ENCODE measurements around the gene RAB40C. TPM values are rescaled to one million over a fixed set of nuclear protein-coding genes. Genes with fewer than 3 reads are reported as not detected.

RAB40C gene
- total and polyA plus RNA-seq, 10 of the 15 experiments (the other 5 are each of a cell fraction or from before 2014, with no cell fraction given): 0.06 to 12.8 (median 4.6) TPM

GRCh38 chr16:634051-634670, 44.3 kb downstream of the RAB40C start:
- Histone ChIP-seq H3K27ac (ENCODE audit: control insufficient read depth, insufficient read depth) (no peak overlapping the region), H3K27me3 (replicated peaks in 1 of 2; ENCODE audit: control insufficient read depth in 2 of 2, insufficient read depth in 2 of 2, low read length in 1 of 2) (no peaks in the 10 kb centered on the region), H3K9ac (ENCODE audit: control insufficient read depth, insufficient read depth, low read length) (no peak overlapping the region), H2AFZ (ENCODE audit: control insufficient read depth, low read depth, low read length) (no peak overlapping the region), H3K79me2 (ENCODE audit: control insufficient read depth, insufficient read depth, low read length) (peaks cover 14% of the 10 kb centered on the region), H3K4me2 (ENCODE audit: control insufficient read depth, insufficient read depth) (no peak overlapping the region), H4K20me1 (ENCODE audit: control insufficient read depth, insufficient read depth) (no peaks in the 10 kb centered on the region), H3K4me3 (no peak overlapping the region), H3K4me1 (ENCODE audit: control insufficient read depth, insufficient read depth, low read length) (peaks cover 11% of the 10 kb centered on the region), H3K9me3 (replicated peaks; ENCODE audit: control insufficient read depth, insufficient read depth, low read length) (no peaks in the 10 kb centered on the region), H3K36me3 (ENCODE audit: control insufficient read depth in 2 of 2, insufficient read depth in 2 of 2, low read length in 1 of 2) (peaks cover 0 to 4% of the 10 kb centered on the region in 2 experiments; a peak in 3 of 4 replicates)
- ChIA-PET POLR2A (interaction anchor here (0.5 kb wide), 1 partner anchor 400 kb away, joined by 4 read pairs; no protein-coding TSS in a partner anchor), SMC1A (ENCODE audit: uncharacterized antibody, unreplicated experiment) (no interaction called here), RAD21 (ENCODE audit: unreplicated experiment) (no interaction called here), CTCF (no interaction called here)
- 89% methylated on average over 22 of the region's 22 CpGs for WGBS (ENCODE audit: insufficient coverage, insufficient replicate concordance, low lambda C conversion rate, missing lambda C conversion rate)
- in situ Hi-C loops (cut with MboI): no loop called here
- intact Hi-C loops (cut with micrococcal nuclease; ENCODE audit: unreplicated experiment): no loop called here
- FAIRE-seq (no peak), ATAC-seq (no peak), DNase-seq (ENCODE audit: low read depth, low spot score) (no peak)
- BruUV-seq (replicated peaks): no TSS peak
- TF ChIP-seq KLF5 (IDR thresholded peaks at IDR 0.05; ENCODE audit: partially characterized antibody) (no peak), HDGF (IDR thresholded peaks at IDR 0.05) (no peak), E2F4 (IDR thresholded peaks at IDR 0.05; ENCODE audit: low read depth, low read length) (no peak), CTCF (IDR thresholded peaks at IDR 0.05 in 2 of 3, conservative IDR thresholded peaks at IDR 0.05 in 1 of 3; ENCODE audit: control insufficient read depth in 2 of 3, extremely low read depth in 1 of 3, insufficient read depth in 1 of 3, low read depth in 3 of 3, low read length in 3 of 3) (no peak), TCF7 (IDR thresholded peaks at IDR 0.05; ENCODE audit: borderline replicate concordance) (no peak), FOXM1 (IDR thresholded peaks at IDR 0.05; ENCODE audit: low read depth, low read length) (no peak), HDAC2 (IDR thresholded peaks at IDR 0.05) (no peak), POLR2A (IDR thresholded peaks at IDR 0.05; ENCODE audit: low read depth, low read length) (no peak), TAF1 (IDR thresholded peaks at IDR 0.05; ENCODE audit: borderline replicate concordance, low read depth, low read length) (no peak), ASH2L (IDR thresholded peaks at IDR 0.05; ENCODE audit: borderline replicate concordance, low read depth) (no peak), CBX5 (IDR thresholded peaks at IDR 0.05; ENCODE audit: low read depth) (no peak), RUNX3 (IDR thresholded peaks at IDR 0.05; ENCODE audit: low read length) (no peak), ZBED1 (IDR thresholded peaks at IDR 0.05; ENCODE audit: borderline replicate concordance) (no peak), SMAD5 (IDR thresholded peaks at IDR 0.05; ENCODE audit: low read depth) (no peak), FOXK2 (IDR thresholded peaks at IDR 0.05) (no peak), STAT3 (IDR thresholded peaks at IDR 0.05; ENCODE audit: low read depth, low read length) (no peak), PKNOX1 (IDR thresholded peaks at IDR 0.05) (no peak), USF2 (IDR thresholded peaks at IDR 0.05; ENCODE audit: borderline replicate concordance, low read depth, low read length) (no peak), MXI1 (IDR thresholded peaks at IDR 0.05; ENCODE audit: low read depth, low read length) (no peak), HDAC6 (IDR thresholded peaks at IDR 0.05; ENCODE audit: unreplicated experiment) (no peak)
